Ishikawa (cell line): ENCODE measurements around the gene NUP50.

Experiments
- CEBPB ChIP-seq: IDR thresholded peaks from 2 replicates; pipeline ENCODE4 v1.6.1; 2012
- CREB1 ChIP-seq: IDR thresholded peaks from 2 replicates; pipeline ENCODE4 v1.6.1; 2012; ENCODE audit warnings: low read depth
- EGR1 ChIP-seq: IDR thresholded peaks from 2 replicates; pipeline ENCODE4 v1.6.1; 2012
- EP300 ChIP-seq: IDR thresholded peaks from 2 replicates; pipeline ENCODE4 v1.6.1; 2012; ENCODE audit warnings: borderline replicate concordance
- FOXM1 ChIP-seq: IDR thresholded peaks from 2 replicates; pipeline ENCODE4 v1.6.1; 2012; ENCODE audit warnings: low read depth, borderline replicate concordance
- MAX ChIP-seq: IDR thresholded peaks from 2 replicates; pipeline ENCODE4 v1.6.1; 2012
- NFIC ChIP-seq: IDR thresholded peaks from 2 replicates; pipeline ENCODE4 v1.6.1; 2012
- RAD21 ChIP-seq: IDR thresholded peaks from 2 replicates; pipeline ENCODE4 v1.6.1; 2012; ENCODE audit warnings: low read depth
- TAF1 ChIP-seq: IDR thresholded peaks from 2 replicates; pipeline ENCODE4 v1.6.1; 2012; ENCODE audit warnings: low read depth, mild to moderate bottlenecking
- TCF12 ChIP-seq: IDR thresholded peaks from 2 replicates; pipeline ENCODE4 v1.6.1; 2012; ENCODE audit warnings: low read depth
- TEAD4 ChIP-seq: IDR thresholded peaks from 2 replicates; pipeline ENCODE4 v1.6.1; 2012
- YY1 ChIP-seq: IDR thresholded peaks from 2 replicates; pipeline ENCODE4 v1.6.1; 2012; ENCODE audit warnings: low read depth
- ZBTB7A ChIP-seq: IDR thresholded peaks from 2 replicates; pipeline ENCODE4 v1.6.1; 2012; ENCODE audit warnings: low read depth
- TF ChIP-seq, protein P1 (sequence below): IDR thresholded peaks from 2 replicates; pipeline ENCODE4 v1.6.1; 2012; ENCODE audit warnings: low read depth, mild to moderate bottlenecking
- TF ChIP-seq, protein P2 (sequence below): IDR thresholded peaks from 2 replicates; pipeline ENCODE4 v1.6.1; 2012

Gene NUP50

DNA sequence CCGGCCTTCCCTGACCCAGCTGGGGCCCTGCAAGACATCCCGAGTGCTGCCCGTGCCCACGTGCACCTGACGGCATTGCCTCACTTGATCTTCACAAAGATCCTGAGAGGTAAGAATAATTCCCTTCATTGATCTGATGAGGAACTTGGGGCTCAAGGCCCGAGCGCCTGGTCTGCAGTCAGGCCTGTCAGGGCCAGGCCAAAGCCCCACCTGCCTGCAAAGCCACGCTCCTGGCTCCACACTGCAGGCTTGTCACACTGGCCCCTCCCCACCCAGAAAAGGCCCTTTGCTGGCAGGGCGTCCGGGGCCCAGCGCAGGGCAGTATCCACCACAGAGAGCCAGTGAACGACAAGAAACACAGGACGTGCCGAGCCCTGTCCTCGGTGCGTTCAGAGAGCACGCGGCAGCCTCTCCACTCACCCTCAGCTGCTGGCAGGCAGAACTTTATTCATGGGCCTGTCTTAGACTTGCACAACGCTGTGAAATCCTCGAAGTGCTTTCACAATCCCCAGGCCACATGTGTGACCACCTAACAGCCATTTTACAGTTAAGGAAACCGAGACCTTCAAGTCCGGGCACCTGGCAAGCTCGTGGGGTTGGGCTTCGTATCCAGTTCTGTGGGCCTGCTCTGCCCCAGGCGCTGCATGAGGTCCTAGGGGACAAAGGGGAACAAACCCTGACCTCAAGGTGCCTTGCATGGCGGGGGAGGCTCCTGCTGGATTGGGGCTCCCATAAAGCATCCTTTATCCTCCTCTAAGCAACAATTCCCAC, 62.2 kb downstream of the NUP50 start:
- TF ChIP-seq RAD21 (no peak), TCF12 (no peak), TEAD4 (no peak), TAF1 (no peak), NFIC (no peak), EP300 (no peak), CEBPB (no peak), ZBTB7A (no peak), EGR1 (no peak), MAX (no peak)
- TF ChIP-seq, protein P1, sequence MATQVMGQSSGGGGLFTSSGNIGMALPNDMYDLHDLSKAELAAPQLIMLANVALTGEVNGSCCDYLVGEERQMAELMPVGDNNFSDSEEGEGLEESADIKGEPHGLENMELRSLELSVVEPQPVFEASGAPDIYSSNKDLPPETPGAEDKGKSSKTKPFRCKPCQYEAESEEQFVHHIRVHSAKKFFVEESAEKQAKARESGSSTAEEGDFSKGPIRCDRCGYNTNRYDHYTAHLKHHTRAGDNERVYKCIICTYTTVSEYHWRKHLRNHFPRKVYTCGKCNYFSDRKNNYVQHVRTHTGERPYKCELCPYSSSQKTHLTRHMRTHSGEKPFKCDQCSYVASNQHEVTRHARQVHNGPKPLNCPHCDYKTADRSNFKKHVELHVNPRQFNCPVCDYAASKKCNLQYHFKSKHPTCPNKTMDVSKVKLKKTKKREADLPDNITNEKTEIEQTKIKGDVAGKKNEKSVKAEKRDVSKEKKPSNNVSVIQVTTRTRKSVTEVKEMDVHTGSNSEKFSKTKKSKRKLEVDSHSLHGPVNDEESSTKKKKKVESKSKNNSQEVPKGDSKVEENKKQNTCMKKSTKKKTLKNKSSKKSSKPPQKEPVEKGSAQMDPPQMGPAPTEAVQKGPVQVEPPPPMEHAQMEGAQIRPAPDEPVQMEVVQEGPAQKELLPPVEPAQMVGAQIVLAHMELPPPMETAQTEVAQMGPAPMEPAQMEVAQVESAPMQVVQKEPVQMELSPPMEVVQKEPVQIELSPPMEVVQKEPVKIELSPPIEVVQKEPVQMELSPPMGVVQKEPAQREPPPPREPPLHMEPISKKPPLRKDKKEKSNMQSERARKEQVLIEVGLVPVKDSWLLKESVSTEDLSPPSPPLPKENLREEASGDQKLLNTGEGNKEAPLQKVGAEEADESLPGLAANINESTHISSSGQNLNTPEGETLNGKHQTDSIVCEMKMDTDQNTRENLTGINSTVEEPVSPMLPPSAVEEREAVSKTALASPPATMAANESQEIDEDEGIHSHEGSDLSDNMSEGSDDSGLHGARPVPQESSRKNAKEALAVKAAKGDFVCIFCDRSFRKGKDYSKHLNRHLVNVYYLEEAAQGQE = no peak
- TF ChIP-seq, protein P2, sequence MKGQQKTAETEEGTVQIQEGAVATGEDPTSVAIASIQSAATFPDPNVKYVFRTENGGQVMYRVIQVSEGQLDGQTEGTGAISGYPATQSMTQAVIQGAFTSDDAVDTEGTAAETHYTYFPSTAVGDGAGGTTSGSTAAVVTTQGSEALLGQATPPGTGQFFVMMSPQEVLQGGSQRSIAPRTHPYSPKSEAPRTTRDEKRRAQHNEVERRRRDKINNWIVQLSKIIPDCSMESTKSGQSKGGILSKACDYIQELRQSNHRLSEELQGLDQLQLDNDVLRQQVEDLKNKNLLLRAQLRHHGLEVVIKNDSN = no peak

DNA sequence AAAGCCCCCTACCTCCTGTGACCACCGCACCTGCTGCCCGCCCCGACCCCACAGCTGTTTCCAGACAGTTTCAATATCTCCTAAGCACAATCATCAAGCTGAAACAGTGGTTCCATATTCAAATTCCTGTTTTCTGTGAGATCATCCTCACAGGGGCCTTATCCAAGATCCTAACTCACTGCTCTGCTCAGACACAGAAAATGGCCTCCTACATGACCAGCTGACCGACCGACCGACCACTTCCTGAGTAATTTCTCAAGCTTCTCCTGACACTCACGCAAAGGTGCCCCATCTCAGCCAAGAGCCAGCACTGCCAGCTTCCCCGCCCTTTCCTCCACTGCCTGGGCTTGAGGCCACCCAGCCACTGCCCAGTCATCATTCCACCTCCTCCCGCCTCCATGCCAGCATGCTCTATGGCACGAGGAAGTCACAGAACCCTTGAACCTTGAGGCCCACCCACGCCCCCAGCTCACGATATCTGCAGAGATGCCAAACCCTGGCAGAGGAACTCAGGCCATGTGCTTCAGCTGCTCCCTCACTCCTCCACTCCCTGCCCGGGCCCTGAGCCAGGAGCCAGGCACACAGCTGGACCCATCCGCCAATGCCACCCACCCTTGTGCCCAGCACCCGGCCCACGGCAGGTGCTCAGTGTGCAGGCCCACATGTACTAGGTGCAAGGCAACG, 62.9 kb downstream of the NUP50 start:
- TF ChIP-seq MAX (peak; percentile 66; the same call in 1 of the 2 replicates), ZBTB7A (no peak)

- TF ChIP-seq EP300 (no peak), MAX (no peak), TEAD4 (no peak), EGR1 (no peak), RAD21 (no peak), ZBTB7A (no peak), NFIC (no peak), YY1 (no peak), CREB1 (no peak), TCF12 (no peak)
- TF ChIP-seq, protein P1 = no peak
Measured at GRCh38 chr22:45227645-45228400, 64.1 kb downstream of the NUP50 start.

DNA sequence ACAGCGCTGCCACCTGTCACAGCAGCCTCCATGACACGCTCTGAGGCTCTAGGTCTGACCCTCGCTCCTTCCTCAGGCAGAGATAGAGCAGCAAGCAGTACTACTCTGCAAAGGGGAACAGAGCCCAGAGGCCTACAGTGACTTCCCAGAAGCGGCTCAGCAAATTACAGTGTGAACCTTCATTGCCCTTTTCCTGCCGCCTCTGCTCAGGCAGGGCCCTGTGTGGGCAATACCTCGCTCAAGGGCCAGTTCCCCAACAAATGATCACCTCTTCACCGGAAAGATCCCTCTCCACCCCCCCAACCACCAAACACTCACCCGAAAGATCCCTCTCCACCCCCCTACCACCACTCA, 64.7 kb downstream of the NUP50 start:
- TF ChIP-seq FOXM1 (no peak), TCF12 (no peak), ZBTB7A (no peak), MAX (no peak), TEAD4 (no peak), CEBPB (no peak), YY1 (no peak), NFIC (no peak), CREB1 (no peak), TAF1 (no peak), EGR1 (no peak), RAD21 (no peak), EP300 (no peak)
- TF ChIP-seq, protein P1 = no peak
- TF ChIP-seq, protein P2 = no peak
